Measurements from ENCODE around the gene CHMP2A. TPM values are rescaled to one million over a fixed set of nuclear protein-coding genes. Genes with fewer than 3 reads are reported as not detected.

CHMP2A gene
- total RNA-seq (ENCODE audit: unreplicated experiment): 108 TPM
- long read RNA-seq, transcript CHMP2A-206 (5 exons, 1,178 nt): minor isoform, 16 of 123 reads
- long read RNA-seq, transcript CHMP2A-208 (6 exons, 885 nt): major isoform, 50 of 123 reads
- long read RNA-seq, transcript CHMP2A-201 (6 exons, 913 nt): minor isoform, 45 of 123 reads
- long read RNA-seq, partial matches to known transcripts: 3 of 123 reads
- long read RNA-seq, other reads (novel, unspliced or antisense): 8 of 123 reads

DNA sequence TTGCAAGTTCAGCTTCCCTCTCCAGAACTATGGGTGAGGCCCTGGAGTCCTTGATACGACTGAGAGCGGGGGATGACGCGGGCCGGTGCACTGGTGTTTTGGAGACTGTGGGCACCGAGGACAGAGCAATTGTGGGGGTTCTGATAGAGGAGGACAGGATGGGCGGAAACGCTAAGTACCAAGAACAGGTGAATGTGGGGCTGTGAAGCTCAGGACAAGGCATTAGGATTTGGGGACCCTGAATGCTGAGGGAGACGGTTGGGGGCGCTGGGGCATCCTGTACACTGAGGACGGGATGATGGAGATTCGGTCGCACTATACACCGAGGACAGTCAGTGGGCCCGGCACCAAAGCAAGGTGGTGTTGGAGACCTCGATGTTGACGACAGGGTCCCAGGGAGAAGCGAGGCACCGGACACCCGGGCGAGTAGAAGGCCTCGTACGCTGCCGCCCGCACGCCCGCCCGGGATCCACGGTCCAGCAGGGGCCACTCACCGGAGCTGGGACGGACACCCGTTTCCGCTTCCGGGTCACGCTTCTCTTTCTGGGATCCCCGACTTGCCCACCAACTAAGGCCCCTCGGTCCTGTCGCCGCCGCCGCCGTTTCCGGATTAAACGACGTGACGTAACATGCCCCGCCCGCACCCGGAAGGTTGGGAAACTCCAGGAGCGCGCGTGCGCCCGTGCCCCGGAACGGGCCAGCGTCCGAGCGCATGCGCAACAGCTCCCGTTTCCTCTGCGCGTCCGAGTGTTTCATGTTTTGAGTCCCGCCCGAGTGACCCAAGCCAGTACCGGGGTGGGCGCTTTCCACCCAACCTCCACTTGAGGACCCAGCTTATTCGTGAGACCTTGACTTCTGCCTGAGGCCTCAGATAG, at the start of gene CHMP2A:
TSS of gene CHMP2A (minus strand) at position 612 of the 875 bp plus-strand sequence. CDS start 893 bp downstream, outside the sequence.
- Mint-ChIP-seq H3K9me3 (ENCODE audit: unreplicated experiment) (peaks cover 25% of the 10 kb centered on the region), H3K4me3 (ENCODE audit: unreplicated experiment) (peak within 1 kb of the TSS; percentile 97), H3K4me1 (ENCODE audit: low read depth, unreplicated experiment) (peaks cover 16% of the 10 kb centered on the region), H3K36me3 (ENCODE audit: unreplicated experiment) (no peaks in the 10 kb centered on the region), H3K27me3 (ENCODE audit: unreplicated experiment) (peaks cover 19% of the 10 kb centered on the region), H3K27ac (ENCODE audit: unreplicated experiment) (peak within 1 kb of the TSS; percentile 96)
- peak; percentile 99 for DNase-seq
- TF ChIP-seq, protein P1, sequence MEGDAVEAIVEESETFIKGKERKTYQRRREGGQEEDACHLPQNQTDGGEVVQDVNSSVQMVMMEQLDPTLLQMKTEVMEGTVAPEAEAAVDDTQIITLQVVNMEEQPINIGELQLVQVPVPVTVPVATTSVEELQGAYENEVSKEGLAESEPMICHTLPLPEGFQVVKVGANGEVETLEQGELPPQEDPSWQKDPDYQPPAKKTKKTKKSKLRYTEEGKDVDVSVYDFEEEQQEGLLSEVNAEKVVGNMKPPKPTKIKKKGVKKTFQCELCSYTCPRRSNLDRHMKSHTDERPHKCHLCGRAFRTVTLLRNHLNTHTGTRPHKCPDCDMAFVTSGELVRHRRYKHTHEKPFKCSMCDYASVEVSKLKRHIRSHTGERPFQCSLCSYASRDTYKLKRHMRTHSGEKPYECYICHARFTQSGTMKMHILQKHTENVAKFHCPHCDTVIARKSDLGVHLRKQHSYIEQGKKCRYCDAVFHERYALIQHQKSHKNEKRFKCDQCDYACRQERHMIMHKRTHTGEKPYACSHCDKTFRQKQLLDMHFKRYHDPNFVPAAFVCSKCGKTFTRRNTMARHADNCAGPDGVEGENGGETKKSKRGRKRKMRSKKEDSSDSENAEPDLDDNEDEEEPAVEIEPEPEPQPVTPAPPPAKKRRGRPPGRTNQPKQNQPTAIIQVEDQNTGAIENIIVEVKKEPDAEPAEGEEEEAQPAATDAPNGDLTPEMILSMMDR (IDR thresholded peaks at IDR 0.05; ENCODE audit: partially characterized antibody, unreplicated experiment): no peak

DNA sequence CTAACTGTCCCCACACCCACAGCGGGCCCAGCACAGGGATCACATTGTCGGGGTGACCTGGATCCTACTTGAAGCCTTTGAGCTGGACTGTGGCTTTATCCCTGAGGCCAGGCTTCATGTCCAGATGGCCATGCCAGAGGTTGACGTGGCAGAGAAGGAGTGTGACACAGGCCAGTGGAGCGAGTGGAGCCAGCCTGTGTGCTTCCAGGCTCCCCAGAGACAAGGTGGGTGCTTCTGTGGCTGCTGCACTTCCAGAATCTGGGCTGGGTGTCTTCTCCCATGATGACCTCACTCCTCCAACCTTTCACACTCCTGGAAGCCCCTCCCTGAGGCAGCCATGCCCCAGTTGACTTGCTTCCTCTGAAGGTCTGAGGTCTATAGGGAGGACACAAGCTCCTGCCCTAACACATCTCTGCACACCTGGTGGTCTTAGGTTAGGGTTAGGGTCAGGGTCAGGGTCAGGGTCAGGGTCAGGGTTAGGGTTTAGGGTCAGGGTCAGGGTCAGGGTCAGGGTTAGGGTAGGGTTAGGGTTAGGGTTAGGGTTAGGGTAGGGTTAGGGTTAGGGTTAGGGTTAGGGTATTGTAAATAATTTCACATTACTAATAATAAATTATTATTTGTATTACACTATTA, 31.3 kb upstream of the CHMP2A start:
- Mint-ChIP-seq H3K27ac (ENCODE audit: unreplicated experiment) (no peak overlapping the region), H3K4me3 (ENCODE audit: unreplicated experiment) (no peak overlapping the region), H3K27me3 (ENCODE audit: unreplicated experiment) (peaks cover 2% of the 10 kb centered on the region), H3K36me3 (ENCODE audit: unreplicated experiment) (no peaks in the 10 kb centered on the region), H3K9me3 (ENCODE audit: unreplicated experiment) (peaks cover 7% of the 10 kb centered on the region), H3K4me1 (ENCODE audit: low read depth, unreplicated experiment) (no peaks in the 10 kb centered on the region)
- no peak for DNase-seq
- TF ChIP-seq, protein P1 (IDR thresholded peaks at IDR 0.05; ENCODE audit: partially characterized antibody, unreplicated experiment): no peak

DNA sequence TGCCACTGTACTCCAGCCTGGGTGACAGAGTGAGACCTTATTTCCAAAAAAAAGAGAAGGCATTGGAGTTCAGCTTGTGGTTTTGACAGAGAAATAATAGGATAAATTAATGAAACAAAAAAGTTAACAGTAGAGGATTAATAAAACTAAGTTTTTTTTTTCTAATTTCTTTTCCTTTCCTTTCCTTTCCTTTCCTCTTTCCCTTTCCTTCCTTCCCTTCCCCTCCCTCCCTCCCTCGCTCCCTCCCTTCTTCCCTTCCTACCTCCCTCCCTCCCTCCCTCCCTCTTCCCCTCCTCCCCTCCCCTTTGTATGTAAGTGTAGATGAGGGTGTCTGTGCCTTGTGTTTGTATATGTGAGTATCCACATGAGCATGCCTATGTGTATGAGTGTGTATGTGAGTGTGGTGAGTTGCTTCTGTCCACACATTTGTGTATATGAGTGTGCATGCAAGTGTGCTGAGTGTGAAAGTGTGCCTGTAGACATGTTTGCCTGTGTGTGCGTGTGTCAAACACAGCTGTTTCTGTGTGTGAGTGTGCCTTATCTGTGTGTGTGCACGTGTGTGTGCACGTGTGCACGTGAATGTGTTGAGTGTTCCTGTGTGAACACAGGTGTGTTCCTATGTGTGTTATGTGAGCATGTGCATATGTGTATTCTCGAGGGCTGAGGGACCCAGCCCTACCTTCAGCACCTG, 30.7 kb upstream of the CHMP2A start:
- Mint-ChIP-seq H3K27me3 (ENCODE audit: unreplicated experiment) (peaks cover 2% of the 10 kb centered on the region), H3K9me3 (ENCODE audit: unreplicated experiment) (peaks cover 9% of the 10 kb centered on the region), H3K4me3 (ENCODE audit: unreplicated experiment) (no peak overlapping the region), H3K27ac (ENCODE audit: unreplicated experiment) (no peak overlapping the region), H3K4me1 (ENCODE audit: low read depth, unreplicated experiment) (no peaks in the 10 kb centered on the region), H3K36me3 (ENCODE audit: unreplicated experiment) (no peaks in the 10 kb centered on the region)
- no peak for DNase-seq
- TF ChIP-seq, protein P1 (IDR thresholded peaks at IDR 0.05; ENCODE audit: partially characterized antibody, unreplicated experiment): no peak

GRCh38 chr19:58584498-58585441, 29.9 kb upstream of the CHMP2A start:
- Mint-ChIP-seq H3K4me3 (ENCODE audit: unreplicated experiment) (no peak overlapping the region), H3K27ac (ENCODE audit: unreplicated experiment) (no peak overlapping the region)
- TF ChIP-seq, protein P1 (IDR thresholded peaks at IDR 0.05; ENCODE audit: partially characterized antibody, unreplicated experiment): no peak

More at GRCh38 chr19:58584498-58585441, 29.9 kb upstream of the CHMP2A start:
- H3K36me3 Mint-ChIP-seq (ENCODE audit: unreplicated experiment): no peaks in the 10 kb centered on the region
- no peak for DNase-seq
- H3K27me3 Mint-ChIP-seq (ENCODE audit: unreplicated experiment): peaks cover 2% of the 10 kb centered on the region
- H3K9me3 Mint-ChIP-seq (ENCODE audit: unreplicated experiment): peaks cover 9% of the 10 kb centered on the region
- H3K4me1 Mint-ChIP-seq (ENCODE audit: low read depth, unreplicated experiment): no peaks in the 10 kb centered on the region

Measured in glutamatergic neuron (in vitro differentiated cells).